SK-N-SH (cell line): ENCODE data around the gene TAOK1. TPM values are rescaled to one million over a fixed set of nuclear protein-coding genes. Genes with fewer than 3 reads are reported as not detected.
A peak's percentile ranks its signal among the peaks of the same experiment; 100 is the strongest.

Experiments used
- CTCF ChIA-PET: fragments of 300-600, 350-600 bp; formaldehyde crosslinking; extraction: SDS; loops from one replicate; lab custom pipeline; 2021; lab: Yijun Ruan, JAX
- POLR2A ChIA-PET: fragments of 350-600 bp; sonication (Branson Sonifier 250); formaldehyde crosslinking; extraction: SDS; loops from one replicate; lab custom pipeline; 2020; ENCODE audit warnings: antibody characterized with exemption, inconsistent platforms; lab: Yijun Ruan, JAX
- DNase-seq: peaks from one replicate; pipeline ENCODE4 v3.0.0; 2012
- H2AFZ ChIP-seq: fragments of 200-600 bp; sonication (generic); 2 replicates; pipeline ENCODE4 v1.8.1; 2016; ENCODE audit warnings: antibody characterized with exemption, mild to moderate bottlenecking, low read depth
- H3F3A ChIP-seq: fragments of 200-600 bp; sonication (generic); replicated peaks from 2 replicates; pipeline ENCODE3; 2016; ENCODE audit warnings: antibody characterized with exemption, mild to moderate bottlenecking; ENCODE audit not compliant: insufficient read depth
- H3K27ac ChIP-seq, 2 experiments: fragments of 200-500 bp in 1 of 2; fragments of 200-600 bp in 1 of 2; sonication (Bioruptor generic) in 1 of 2; sonication (generic), shearing (Covaris generic) in 1 of 2; 2 replicates each; pipeline versions ENCODE4 v1.5.1 to v1.6.1; 2014 to 2016; ENCODE audit warnings: low read depth in 2 of 2, inconsistent platforms in 1 of 2, low read length in 1 of 2, mild to moderate bottlenecking in 1 of 2, mixed read lengths in 1 of 2
- H3K27me3 ChIP-seq: fragments of 200-600 bp; sonication (generic), shearing (Covaris generic); 2 replicates; pipeline ENCODE4 v1.6.1; 2016; ENCODE audit warnings: mixed run types; ENCODE audit not compliant: insufficient read depth
- H3K36me3 ChIP-seq, 2 experiments: fragments of 200-500 bp in 1 of 2; fragments of 200-600 bp in 1 of 2; sonication (Bioruptor generic) in 1 of 2; sonication (generic) in 1 of 2; replicated peaks in 1 of 2; 2 replicates each; pipeline versions ENCODE3 to v1.5.1; 2014 to 2016; ENCODE audit warnings: low read length in 1 of 2, mild to moderate bottlenecking in 1 of 2; ENCODE audit not compliant: insufficient read depth in 2 of 2, control insufficient read depth in 1 of 2
- H3K4me1 ChIP-seq, 2 experiments: fragments of 200-500 bp in 1 of 2; fragments of 200-600 bp in 1 of 2; sonication (Bioruptor generic) in 1 of 2; sonication (generic), shearing (Covaris generic) in 1 of 2; 2 replicates each; pipeline versions ENCODE4 v1.5.1 to v1.6.1; 2014 to 2016; ENCODE audit warnings: low read depth in 1 of 2, low read length in 1 of 2, mixed run types in 1 of 2; ENCODE audit not compliant: insufficient read depth in 2 of 2, control insufficient read depth in 1 of 2
- H3K4me2 ChIP-seq: fragments of 200-600 bp; sonication (generic), shearing (Covaris generic); 2 replicates; pipeline ENCODE4 v1.6.1; 2017; ENCODE audit warnings: mixed run types
- H3K4me3 ChIP-seq, 2 experiments: fragments of 200-500 bp in 1 of 2; fragments of 200-600 bp in 1 of 2; sonication (Bioruptor generic) in 1 of 2; sonication (generic), shearing (Covaris generic) in 1 of 2; 2 replicates each; pipeline versions ENCODE4 v1.5.1 to v1.8.1; 2014 to 2016; ENCODE audit warnings: low read depth in 2 of 2, inconsistent platforms in 1 of 2, low read length in 1 of 2, mild to moderate bottlenecking in 1 of 2, mixed read lengths in 1 of 2, moderate library complexity in 1 of 2
- H3K79me2 ChIP-seq: fragments of 200-600 bp; sonication (generic); 2 replicates; pipeline ENCODE4 v1.8.1; 2017; ENCODE audit warnings: mild to moderate bottlenecking; ENCODE audit not compliant: insufficient read depth
- H3K9ac ChIP-seq: fragments of 200-600 bp; sonication (generic); 2 replicates; pipeline ENCODE4 v1.6.1; 2017; ENCODE audit warnings: mixed run types
- H3K9me2 ChIP-seq: fragments of 200-600 bp; sonication (generic); 2 replicates; pipeline ENCODE4 v1.6.1; 2017; ENCODE audit warnings: mixed run types
- H3K9me3 ChIP-seq: fragments of 200-600 bp; sonication (generic); 2 replicates; pipeline ENCODE4 v1.6.1; 2017; ENCODE audit warnings: mixed run types, mild to moderate bottlenecking, moderate library complexity
- H4K20me1 ChIP-seq: fragments of 200-600 bp; sonication (generic); 2 replicates; pipeline ENCODE4 v1.6.1; 2017; ENCODE audit warnings: mild to moderate bottlenecking, mixed run types; ENCODE audit not compliant: insufficient read depth
- EP300 ChIP-seq, 2 experiments: IDR thresholded peaks; 2 replicates each; pipeline versions ENCODE4 v1.4.0 to v1.6.1; 2012; ENCODE audit warnings: borderline replicate concordance in 1 of 2, low read depth in 1 of 2, low read length in 1 of 2
- EZH2phosphoT487 ChIP-seq: fragments of 200-600 bp; sonication (generic); IDR thresholded peaks from 2 replicates; pipeline ENCODE4 v1.6.1; 2017; ENCODE audit warnings: low read depth, mixed run types, mild to moderate bottlenecking, antibody characterized with exemption, moderate library complexity, borderline replicate concordance
- FOSL2 ChIP-seq: IDR thresholded peaks from 2 replicates; pipeline ENCODE4 v1.4.0; 2012; ENCODE audit warnings: low read depth, mild to moderate bottlenecking, moderate library complexity, borderline replicate concordance
- FOXJ3 ChIP-seq: sonication (generic); formaldehyde crosslinking; IDR thresholded peaks from 2 replicates; pipeline ENCODE4 v1.5.1; 2020; ENCODE audit warnings: mild to moderate bottlenecking, missing genetic modification reagents
- FOXM1 ChIP-seq: IDR thresholded peaks from 2 replicates; pipeline ENCODE4 v1.4.0; 2012; ENCODE audit warnings: low read depth, mild to moderate bottlenecking
- JUND ChIP-seq: IDR thresholded peaks from 2 replicates; pipeline ENCODE4 v1.4.0; 2012
- MEF2A ChIP-seq: IDR thresholded peaks from 2 replicates; pipeline ENCODE4 v1.4.0; 2012; ENCODE audit warnings: low read depth, borderline replicate concordance
- NRF1 ChIP-seq: IDR thresholded peaks from 2 replicates; pipeline ENCODE4 v1.6.1; 2012; ENCODE audit warnings: low read depth, mild to moderate bottlenecking, low read length
- POLR2AphosphoS5 ChIP-seq: IDR thresholded peaks from 2 replicates; pipeline ENCODE4 v1.6.1; 2012; ENCODE audit warnings: low read depth, low read length
- RAD21 ChIP-seq: IDR thresholded peaks from 2 replicates; pipeline ENCODE4 v1.6.1; 2012; ENCODE audit warnings: mild to moderate bottlenecking, low read length
- RCOR1 ChIP-seq: fragments of 150-350 bp; IDR thresholded peaks from 2 replicates; pipeline ENCODE4 v1.6.1; 2017; ENCODE audit warnings: antibody characterized with exemption, low read length
- RFX5 ChIP-seq: IDR thresholded peaks from 2 replicates; pipeline ENCODE4 v1.6.1; 2012; ENCODE audit warnings: mild to moderate bottlenecking, improper control_type of control experiment, low read length
- SMC3 ChIP-seq: IDR thresholded peaks from 2 replicates; pipeline ENCODE4 v1.6.1; 2012; ENCODE audit warnings: low read depth, low read length, improper control_type of control experiment
- TAF1 ChIP-seq: IDR thresholded peaks from 2 replicates; pipeline ENCODE4 v1.6.1; 2012; ENCODE audit warnings: low read depth, mild to moderate bottlenecking, low read length, moderate library complexity, borderline replicate concordance
- TCF12 ChIP-seq: IDR thresholded peaks from 2 replicates; pipeline ENCODE4 v1.4.0; 2012
- polyA plus RNA-seq, 3 experiments: library from polyadenylated mRNA; depleted of rRNA; stranded (reverse); fragments of >200 nt; gene quantifications; 2 replicates each; pipeline ENCODE4 v1.2.3, GENCODE V29; 2012
- TF ChIP-seq, protein P1 (sequence below): IDR thresholded peaks from 2 replicates; pipeline ENCODE4 v1.6.1; 2012; ENCODE audit warnings: mild to moderate bottlenecking, low read depth, low read length, moderate library complexity
- TF ChIP-seq, protein P2 (sequence below): IDR thresholded peaks from 2 replicates; pipeline ENCODE4; 2012
- TF ChIP-seq, protein P3 (sequence below): fragments of 150-350 bp; IDR thresholded peaks from 2 replicates; pipeline ENCODE4 v1.6.1; 2017; ENCODE audit warnings: antibody characterized with exemption, low read length, low read depth, borderline replicate concordance
- TF ChIP-seq, protein P4 (sequence below): fragments of 200-600 bp; sonication (generic); IDR thresholded peaks from 2 replicates; pipeline ENCODE4 v1.6.1; 2017; ENCODE audit warnings: antibody characterized with exemption, mild to moderate bottlenecking, moderate library complexity
- TF ChIP-seq, protein P5 (sequence below): IDR thresholded peaks from 2 replicates; pipeline ENCODE4 v1.4.0; 2012; ENCODE audit warnings: low read depth

TAOK1 gene
- polyA plus RNA-seq, 1 of the 3 experiments (the other 2 are of a cell fraction) = 5.9 TPM

DNA sequence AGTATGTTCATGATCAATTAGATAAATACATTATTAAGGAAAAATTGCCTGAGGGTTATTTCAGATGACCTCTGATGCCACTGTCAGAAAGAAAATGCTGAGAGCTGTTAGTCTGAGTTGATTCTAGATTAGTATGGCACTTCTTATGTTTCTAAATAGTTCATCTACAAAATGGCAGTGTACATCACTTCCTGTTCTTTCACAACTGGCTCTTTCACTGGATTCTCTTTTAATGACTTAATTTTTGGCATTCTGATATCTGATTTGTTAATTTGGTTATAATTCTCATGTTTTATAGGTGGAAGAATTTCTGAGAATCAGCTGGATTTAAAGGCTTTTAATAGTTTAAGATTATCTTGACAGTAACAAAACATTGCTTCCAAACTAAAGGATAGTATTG is 3.3 kb downstream of the TAOK1 start:
- H3K9me2 ChIP-seq = no peaks in the 10 kb centered on the region
- H3K4me3 ChIP-seq = no peak overlapping the region; a peak in 1 of 4 replicates
- no peak for DNase-seq
- POLR2A ChIA-PET = no interaction called here
- H3K9me3 ChIP-seq = no peaks in the 10 kb centered on the region
- peak overlapping the region in 1 of 2 experiments; percentile 23; a peak in 1 of 4 replicates for H3K27ac ChIP-seq
- peaks cover 0 to 11% of the 10 kb centered on the region in 2 experiments for H3K36me3 ChIP-seq
- peaks cover 11% of the 10 kb centered on the region for H3F3A ChIP-seq
- H2AFZ ChIP-seq = no peak overlapping the region
- peaks cover 10% of the 10 kb centered on the region in 2 experiments; a peak in 3 of 4 replicates for H3K4me1 ChIP-seq
- H3K4me2 ChIP-seq = peak overlapping the region; percentile 90; the same call in 1 of the 2 replicates
- peaks cover 70% of the 10 kb centered on the region for H4K20me1 ChIP-seq
- no peak overlapping the region for H3K9ac ChIP-seq
- peaks cover 75% of the 10 kb centered on the region for H3K79me2 ChIP-seq
- no peak for TF ChIP-seq MEF2A
- no peak for TF ChIP-seq EZH2phosphoT487
- no peak for TF ChIP-seq POLR2AphosphoS5
- TF ChIP-seq JUND = no peak
- TF ChIP-seq, protein P1, sequence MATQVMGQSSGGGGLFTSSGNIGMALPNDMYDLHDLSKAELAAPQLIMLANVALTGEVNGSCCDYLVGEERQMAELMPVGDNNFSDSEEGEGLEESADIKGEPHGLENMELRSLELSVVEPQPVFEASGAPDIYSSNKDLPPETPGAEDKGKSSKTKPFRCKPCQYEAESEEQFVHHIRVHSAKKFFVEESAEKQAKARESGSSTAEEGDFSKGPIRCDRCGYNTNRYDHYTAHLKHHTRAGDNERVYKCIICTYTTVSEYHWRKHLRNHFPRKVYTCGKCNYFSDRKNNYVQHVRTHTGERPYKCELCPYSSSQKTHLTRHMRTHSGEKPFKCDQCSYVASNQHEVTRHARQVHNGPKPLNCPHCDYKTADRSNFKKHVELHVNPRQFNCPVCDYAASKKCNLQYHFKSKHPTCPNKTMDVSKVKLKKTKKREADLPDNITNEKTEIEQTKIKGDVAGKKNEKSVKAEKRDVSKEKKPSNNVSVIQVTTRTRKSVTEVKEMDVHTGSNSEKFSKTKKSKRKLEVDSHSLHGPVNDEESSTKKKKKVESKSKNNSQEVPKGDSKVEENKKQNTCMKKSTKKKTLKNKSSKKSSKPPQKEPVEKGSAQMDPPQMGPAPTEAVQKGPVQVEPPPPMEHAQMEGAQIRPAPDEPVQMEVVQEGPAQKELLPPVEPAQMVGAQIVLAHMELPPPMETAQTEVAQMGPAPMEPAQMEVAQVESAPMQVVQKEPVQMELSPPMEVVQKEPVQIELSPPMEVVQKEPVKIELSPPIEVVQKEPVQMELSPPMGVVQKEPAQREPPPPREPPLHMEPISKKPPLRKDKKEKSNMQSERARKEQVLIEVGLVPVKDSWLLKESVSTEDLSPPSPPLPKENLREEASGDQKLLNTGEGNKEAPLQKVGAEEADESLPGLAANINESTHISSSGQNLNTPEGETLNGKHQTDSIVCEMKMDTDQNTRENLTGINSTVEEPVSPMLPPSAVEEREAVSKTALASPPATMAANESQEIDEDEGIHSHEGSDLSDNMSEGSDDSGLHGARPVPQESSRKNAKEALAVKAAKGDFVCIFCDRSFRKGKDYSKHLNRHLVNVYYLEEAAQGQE = no peak
- TF ChIP-seq, protein P2, sequence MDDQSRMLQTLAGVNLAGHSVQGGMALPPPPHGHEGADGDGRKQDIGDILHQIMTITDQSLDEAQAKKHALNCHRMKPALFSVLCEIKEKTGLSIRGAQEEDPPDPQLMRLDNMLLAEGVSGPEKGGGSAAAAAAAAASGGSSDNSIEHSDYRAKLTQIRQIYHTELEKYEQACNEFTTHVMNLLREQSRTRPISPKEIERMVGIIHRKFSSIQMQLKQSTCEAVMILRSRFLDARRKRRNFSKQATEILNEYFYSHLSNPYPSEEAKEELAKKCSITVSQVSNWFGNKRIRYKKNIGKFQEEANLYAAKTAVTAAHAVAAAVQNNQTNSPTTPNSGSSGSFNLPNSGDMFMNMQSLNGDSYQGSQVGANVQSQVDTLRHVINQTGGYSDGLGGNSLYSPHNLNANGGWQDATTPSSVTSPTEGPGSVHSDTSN = no peak
- no peak for TF ChIP-seq SMC3
- TF ChIP-seq, protein P3, sequence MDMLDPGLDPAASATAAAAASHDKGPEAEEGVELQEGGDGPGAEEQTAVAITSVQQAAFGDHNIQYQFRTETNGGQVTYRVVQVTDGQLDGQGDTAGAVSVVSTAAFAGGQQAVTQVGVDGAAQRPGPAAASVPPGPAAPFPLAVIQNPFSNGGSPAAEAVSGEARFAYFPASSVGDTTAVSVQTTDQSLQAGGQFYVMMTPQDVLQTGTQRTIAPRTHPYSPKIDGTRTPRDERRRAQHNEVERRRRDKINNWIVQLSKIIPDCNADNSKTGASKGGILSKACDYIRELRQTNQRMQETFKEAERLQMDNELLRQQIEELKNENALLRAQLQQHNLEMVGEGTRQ = no peak
- no peak for TF ChIP-seq TAF1
- no peak for TF ChIP-seq EP300 (IDR thresholded peaks at IDR 0.05; ENCODE audit: borderline replicate concordance in 1 of 2, low read depth in 1 of 2, low read length in 1 of 2)
- TF ChIP-seq FOSL2 = no peak
- no peak for TF ChIP-seq FOXJ3 (CRISPR knock-in tag)
- TF ChIP-seq RAD21 = no peak
- no peak for TF ChIP-seq TCF12
- no peak for TF ChIP-seq RFX5
- no peak for TF ChIP-seq RCOR1
- no peak for TF ChIP-seq FOXM1
- TF ChIP-seq, protein P4, sequence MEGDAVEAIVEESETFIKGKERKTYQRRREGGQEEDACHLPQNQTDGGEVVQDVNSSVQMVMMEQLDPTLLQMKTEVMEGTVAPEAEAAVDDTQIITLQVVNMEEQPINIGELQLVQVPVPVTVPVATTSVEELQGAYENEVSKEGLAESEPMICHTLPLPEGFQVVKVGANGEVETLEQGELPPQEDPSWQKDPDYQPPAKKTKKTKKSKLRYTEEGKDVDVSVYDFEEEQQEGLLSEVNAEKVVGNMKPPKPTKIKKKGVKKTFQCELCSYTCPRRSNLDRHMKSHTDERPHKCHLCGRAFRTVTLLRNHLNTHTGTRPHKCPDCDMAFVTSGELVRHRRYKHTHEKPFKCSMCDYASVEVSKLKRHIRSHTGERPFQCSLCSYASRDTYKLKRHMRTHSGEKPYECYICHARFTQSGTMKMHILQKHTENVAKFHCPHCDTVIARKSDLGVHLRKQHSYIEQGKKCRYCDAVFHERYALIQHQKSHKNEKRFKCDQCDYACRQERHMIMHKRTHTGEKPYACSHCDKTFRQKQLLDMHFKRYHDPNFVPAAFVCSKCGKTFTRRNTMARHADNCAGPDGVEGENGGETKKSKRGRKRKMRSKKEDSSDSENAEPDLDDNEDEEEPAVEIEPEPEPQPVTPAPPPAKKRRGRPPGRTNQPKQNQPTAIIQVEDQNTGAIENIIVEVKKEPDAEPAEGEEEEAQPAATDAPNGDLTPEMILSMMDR = no peak
- TF ChIP-seq, protein P5, sequence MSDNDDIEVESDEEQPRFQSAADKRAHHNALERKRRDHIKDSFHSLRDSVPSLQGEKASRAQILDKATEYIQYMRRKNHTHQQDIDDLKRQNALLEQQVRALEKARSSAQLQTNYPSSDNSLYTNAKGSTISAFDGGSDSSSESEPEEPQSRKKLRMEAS = no peak
- TF ChIP-seq NRF1 = no peak
- TF ChIP-seq, all 33 proteins: peak for 0
- H3K27me3 ChIP-seq = no peaks in the 10 kb centered on the region
- CTCF ChIA-PET = interaction anchor here (1.9 kb wide), 1 partner anchor 23 kb away, joined by 15 read pairs; no protein-coding TSS in a partner anchor
